ENCODE results near the gene GJC3.
"Not testable (repeated sequence)": the region's sequence is repeated elsewhere in the genome, so short reads cannot be mapped to it uniquely, and the experiment has no call there.

Gene GJC3

GRCh38 chr7:99893280-99893679, 36.1 kb downstream of the GJC3 start:
- no peaks in the 10 kb centered on the region for H3K27me3 ChIP-seq (replicated peaks; ENCODE audit: control insufficient read depth, insufficient read depth, low read length)
- H3K4me3 ChIP-seq (replicated peaks; ENCODE audit: low read depth, low read length): no peak overlapping the region
- TF ChIP-seq CTCF (IDR thresholded peaks at IDR 0.05; ENCODE audit: insufficient read depth, low read length, poor library complexity, severe bottlenecking): no peak
- peaks cover 1% of the 10 kb centered on the region for H3K36me3 ChIP-seq (ENCODE audit: control insufficient read depth, insufficient read depth, low read length)
- DNase-seq (ENCODE audit: extremely low read depth, insufficient read length): no peak

- H3K36me3 ChIP-seq (ENCODE audit: control insufficient read depth, insufficient read depth, low read length); H3K27me3 ChIP-seq (replicated peaks; ENCODE audit: control insufficient read depth, insufficient read depth, low read length); H3K4me3 ChIP-seq (replicated peaks; ENCODE audit: low read depth, low read length); DNase-seq (ENCODE audit: extremely low read depth, insufficient read length): not testable (repeated sequence)
These were observed 39.1 kb downstream of the GJC3 start for GRCh38 chr7:99890348-99890747.

- H3K36me3 ChIP-seq (ENCODE audit: control insufficient read depth, insufficient read depth, low read length); DNase-seq (ENCODE audit: extremely low read depth, insufficient read length); H3K27me3 ChIP-seq (replicated peaks; ENCODE audit: control insufficient read depth, insufficient read depth, low read length); H3K4me3 ChIP-seq (replicated peaks; ENCODE audit: low read depth, low read length): not testable (repeated sequence)
These were observed 41.1 kb downstream of the GJC3 start for GRCh38 chr7:99888366-99888765.

- no peaks in the 10 kb centered on the region for H3K36me3 ChIP-seq (ENCODE audit: control insufficient read depth, insufficient read depth, low read length)
- H3K4me3 ChIP-seq (replicated peaks; ENCODE audit: low read depth, low read length): no peak overlapping the region
- no peak for TF ChIP-seq CTCF (IDR thresholded peaks at IDR 0.05; ENCODE audit: insufficient read depth, low read length, poor library complexity, severe bottlenecking)
- DNase-seq (ENCODE audit: extremely low read depth, insufficient read length): no peak
- no peaks in the 10 kb centered on the region for H3K27me3 ChIP-seq (replicated peaks; ENCODE audit: control insufficient read depth, insufficient read depth, low read length)
These were observed 48.0 kb downstream of the GJC3 start for GRCh38 chr7:99881370-99881769.

- no peaks in the 10 kb centered on the region for H3K27me3 ChIP-seq (replicated peaks; ENCODE audit: control insufficient read depth, insufficient read depth, low read length)
- no peaks in the 10 kb centered on the region for H3K36me3 ChIP-seq (ENCODE audit: control insufficient read depth, insufficient read depth, low read length)
- no peak for TF ChIP-seq CTCF (IDR thresholded peaks at IDR 0.05; ENCODE audit: insufficient read depth, low read length, poor library complexity, severe bottlenecking)
- H3K4me3 ChIP-seq (replicated peaks; ENCODE audit: low read depth, low read length): no peak within 1 kb of the TSS
- no peak for DNase-seq (ENCODE audit: extremely low read depth, insufficient read length)
These were observed 52.5 kb downstream of the GJC3 start, which contains the start of gene OR2AE1 for GRCh38 chr7:99876933-99877332. Gene OR2AE1 (minus strand): TSS chr7:99877033. CDS start chr7:99877033, 0 bp downstream.

- DNase-seq (ENCODE audit: extremely low read depth, insufficient read length): no peak
- Histone ChIP-seq H3K4me3 (replicated peaks; ENCODE audit: low read depth, low read length) (no peak overlapping the region), H3K27me3 (replicated peaks; ENCODE audit: control insufficient read depth, insufficient read depth, low read length) (no peaks in the 10 kb centered on the region), H3K36me3 (ENCODE audit: control insufficient read depth, insufficient read depth, low read length) (no peaks in the 10 kb centered on the region)
- no peak for TF ChIP-seq CTCF (IDR thresholded peaks at IDR 0.05; ENCODE audit: insufficient read depth, low read length, poor library complexity, severe bottlenecking)
These were observed 52.9 kb downstream of the GJC3 start for GRCh38 chr7:99876491-99876890.

Data from GM06990 (cell line).